GM12874 (cell line): ENCODE data around the gene LRRC3.

Experiments used
- TF ChIP-seq, protein P1 (sequence below): IDR thresholded peaks from 2 replicates; pipeline ENCODE4 v1.5.1; 2011; ENCODE audit warnings: low read depth, mild to moderate bottlenecking, control low read depth, low read length, moderate library complexity; ENCODE audit not compliant: insufficient read depth

The LRRC3 gene, protein sequence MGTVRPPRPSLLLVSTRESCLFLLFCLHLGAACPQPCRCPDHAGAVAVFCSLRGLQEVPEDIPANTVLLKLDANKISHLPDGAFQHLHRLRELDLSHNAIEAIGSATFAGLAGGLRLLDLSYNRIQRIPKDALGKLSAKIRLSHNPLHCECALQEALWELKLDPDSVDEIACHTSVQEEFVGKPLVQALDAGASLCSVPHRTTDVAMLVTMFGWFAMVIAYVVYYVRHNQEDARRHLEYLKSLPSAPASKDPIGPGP

DNA sequence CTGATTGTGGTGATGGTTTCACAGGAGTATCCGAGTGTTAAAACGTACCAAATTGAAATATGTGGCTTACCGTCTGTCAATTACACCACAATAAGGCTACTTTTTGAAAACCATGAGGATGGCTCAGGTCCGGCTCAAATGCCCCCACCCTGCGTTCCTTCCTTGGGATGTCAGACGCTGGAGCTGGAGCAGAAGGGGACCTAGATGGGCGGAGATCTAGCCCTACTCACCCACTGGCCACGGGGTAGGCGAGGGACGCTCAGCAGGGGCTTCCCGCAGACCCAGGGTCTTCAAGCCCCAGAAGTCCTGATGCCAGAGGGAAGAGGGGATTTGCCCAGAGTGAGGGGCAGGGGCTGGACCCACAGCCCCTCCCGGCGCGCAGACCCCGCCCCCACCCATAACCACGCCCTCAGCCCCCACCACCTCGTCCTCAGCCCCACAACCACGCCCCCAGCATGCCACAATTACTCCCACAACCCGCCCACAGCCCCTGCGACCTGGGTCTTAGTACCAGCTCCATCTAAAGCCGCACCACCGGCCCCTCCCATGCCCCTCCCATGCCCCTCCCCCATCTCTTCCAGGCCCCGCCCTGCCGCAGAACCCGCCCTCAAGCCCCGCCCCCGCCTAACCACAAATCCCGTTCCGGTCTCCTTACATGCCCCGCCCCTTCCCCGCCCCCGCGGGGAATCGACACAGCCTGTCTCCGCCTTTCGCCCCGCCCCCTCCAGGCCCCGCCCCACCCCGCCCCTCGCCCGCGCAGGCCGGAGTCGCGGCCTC is at the start of gene LRRC3:
TSS of gene LRRC3 (plus strand) at position 764 of the 777 bp plus-strand sequence. CDS start 1,135 bp downstream, outside the sequence.
- TF ChIP-seq, protein P1, sequence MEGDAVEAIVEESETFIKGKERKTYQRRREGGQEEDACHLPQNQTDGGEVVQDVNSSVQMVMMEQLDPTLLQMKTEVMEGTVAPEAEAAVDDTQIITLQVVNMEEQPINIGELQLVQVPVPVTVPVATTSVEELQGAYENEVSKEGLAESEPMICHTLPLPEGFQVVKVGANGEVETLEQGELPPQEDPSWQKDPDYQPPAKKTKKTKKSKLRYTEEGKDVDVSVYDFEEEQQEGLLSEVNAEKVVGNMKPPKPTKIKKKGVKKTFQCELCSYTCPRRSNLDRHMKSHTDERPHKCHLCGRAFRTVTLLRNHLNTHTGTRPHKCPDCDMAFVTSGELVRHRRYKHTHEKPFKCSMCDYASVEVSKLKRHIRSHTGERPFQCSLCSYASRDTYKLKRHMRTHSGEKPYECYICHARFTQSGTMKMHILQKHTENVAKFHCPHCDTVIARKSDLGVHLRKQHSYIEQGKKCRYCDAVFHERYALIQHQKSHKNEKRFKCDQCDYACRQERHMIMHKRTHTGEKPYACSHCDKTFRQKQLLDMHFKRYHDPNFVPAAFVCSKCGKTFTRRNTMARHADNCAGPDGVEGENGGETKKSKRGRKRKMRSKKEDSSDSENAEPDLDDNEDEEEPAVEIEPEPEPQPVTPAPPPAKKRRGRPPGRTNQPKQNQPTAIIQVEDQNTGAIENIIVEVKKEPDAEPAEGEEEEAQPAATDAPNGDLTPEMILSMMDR, result no peak

DNA sequence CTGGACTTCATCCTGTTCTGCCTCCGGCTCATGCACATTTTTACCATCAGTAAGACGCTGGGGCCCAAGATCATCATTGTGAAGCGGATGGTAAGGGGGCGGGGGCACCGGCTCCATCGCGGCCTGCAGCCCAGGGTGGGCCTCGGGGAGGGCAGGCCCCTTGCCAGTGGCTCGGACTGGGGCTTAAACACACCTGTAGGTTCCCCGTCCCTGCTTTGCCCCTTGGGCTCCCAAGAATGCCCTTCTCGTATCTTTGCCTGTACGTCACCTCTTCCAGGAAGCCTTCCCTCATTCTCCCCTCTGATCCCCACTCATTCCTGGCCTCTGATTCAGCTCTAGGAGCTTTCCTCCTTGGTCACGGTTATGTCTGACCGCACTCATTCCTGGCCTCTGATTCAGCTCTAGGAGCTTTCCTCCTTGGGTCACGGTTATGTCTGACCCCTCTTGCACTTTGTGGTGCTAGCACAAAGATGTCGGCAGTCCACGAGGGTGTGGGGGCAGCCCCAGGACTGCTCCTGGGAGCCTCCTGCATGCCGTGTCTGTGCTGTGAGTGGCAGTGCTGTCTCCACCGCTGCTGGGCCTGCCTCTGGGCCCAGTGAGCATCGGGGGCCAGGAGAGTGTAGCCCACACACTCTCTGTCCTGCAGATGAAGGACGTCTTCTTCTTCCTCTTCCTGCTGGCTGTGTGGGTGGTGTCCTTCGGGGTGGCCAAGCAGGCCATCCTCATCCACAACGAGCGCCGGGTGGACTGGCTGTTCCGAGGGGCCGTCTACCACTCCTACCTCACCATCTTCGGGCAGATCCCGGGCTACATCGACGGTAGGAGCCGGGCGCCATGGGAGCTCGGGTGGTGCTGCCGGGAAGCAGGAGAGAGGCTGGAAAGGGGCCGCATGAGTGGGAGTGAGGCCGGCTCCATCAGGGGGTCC is 49.1 kb upstream of the LRRC3 start:
- TF ChIP-seq, protein P1, result no peak

DNA sequence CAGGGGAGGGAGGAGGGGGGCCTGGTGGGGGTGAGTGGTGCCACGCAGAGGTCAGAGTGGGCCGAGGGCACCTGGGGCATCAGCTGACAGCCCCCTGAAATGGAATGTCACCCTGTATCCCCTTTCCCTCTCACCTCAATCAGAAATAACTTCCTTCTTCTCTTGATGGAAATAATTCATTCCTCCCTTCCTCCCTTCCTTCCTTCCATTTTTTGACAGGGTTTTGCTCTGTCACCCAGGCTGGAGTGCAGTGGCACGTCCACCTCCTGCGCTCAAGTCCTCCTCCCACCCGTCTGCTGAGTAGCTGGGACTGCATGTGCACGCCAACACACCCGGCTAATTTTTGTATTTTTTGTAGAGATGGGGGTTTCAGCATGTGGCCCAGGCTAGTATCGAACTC is 48.4 kb upstream of the LRRC3 start:
- TF ChIP-seq, protein P1, result no peak

DNA sequence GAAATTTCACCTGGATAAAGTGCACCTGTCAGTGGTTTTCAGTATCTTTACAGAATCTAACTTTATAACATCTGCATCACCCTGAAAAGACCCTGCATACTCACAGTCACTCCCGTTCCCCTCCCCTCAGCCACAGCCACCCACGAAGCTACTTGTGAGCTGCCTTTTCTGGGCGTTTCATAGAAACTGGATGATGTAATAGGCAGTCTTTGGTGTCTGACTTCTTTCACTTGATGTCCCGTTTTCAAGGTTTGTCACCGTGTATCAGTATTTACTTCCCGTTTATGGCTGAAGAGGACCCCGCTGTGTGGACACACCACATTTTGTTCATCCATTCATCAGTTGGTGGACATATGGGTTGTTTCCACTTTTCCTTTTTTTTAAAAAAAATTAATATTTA is 47.8 kb upstream of the LRRC3 start:
- TF ChIP-seq, protein P1, result no peak

DNA sequence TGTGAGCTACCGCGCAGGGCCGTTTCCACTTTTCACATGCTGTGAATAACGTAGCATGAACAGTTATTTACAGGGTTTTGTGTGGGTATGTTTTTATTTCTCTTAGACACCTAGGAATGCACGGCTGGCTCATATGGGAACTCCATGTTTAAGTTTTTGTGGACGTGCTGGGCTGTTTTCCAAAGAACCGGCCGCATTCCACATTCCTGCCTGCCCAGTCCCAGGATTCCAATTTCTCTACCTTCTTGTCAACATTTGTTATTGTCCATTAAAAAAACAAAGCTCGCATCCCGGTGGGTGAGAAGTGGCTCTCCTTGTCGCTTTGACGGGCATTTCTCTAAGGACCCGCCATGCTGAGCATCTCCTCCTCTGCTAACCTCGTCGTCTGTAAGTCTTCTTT is 47.1 kb upstream of the LRRC3 start:
- TF ChIP-seq, protein P1, result no peak

DNA sequence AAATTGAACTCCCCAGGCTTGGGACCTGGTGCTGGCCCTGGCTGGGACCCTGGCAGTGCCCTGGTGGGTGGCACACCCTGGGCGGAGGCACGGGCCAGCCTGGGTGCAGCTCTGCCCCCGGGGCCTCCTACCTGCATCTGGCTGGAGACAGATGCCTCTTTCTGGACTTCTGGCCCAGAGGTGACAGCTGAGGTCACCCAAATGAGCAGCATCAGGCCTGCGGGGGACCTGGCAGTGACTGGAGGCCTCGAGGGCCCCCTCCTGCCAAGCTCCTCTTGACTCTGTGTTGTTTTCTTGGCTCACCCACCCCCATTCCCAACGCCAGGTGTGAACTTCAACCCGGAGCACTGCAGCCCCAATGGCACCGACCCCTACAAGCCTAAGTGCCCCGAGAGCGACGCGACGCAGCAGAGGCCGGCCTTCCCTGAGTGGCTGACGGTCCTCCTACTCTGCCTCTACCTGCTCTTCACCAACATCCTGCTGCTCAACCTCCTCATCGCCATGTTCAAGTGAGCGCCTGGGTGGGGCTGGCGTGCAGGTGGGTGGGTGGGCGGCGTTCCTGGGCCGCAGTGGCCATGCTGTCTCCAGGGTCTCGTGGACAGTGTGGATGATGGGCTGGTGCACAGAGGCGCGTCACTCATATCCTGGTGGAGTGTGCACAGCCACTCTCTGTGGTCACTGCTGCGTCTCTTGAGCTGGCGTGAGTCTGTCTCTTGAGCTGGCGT is 41.6 kb upstream of the LRRC3 start:
- TF ChIP-seq, protein P1, result no peak
